Left ventricle myocardium inferior (tissue), 1 donor: ENCODE measurements around the gene NTN3. TPM values are rescaled to one million over a fixed set of nuclear protein-coding genes. Genes with fewer than 3 reads are reported as not detected.

Source experiments
- DNase-seq: peaks from one replicate; pipeline ENCODE4 v3.0.0-alpha.2; 2020
- H3K27ac ChIP-seq: fragments of 200-600 bp; replicated peaks from 2 replicates; pipeline ENCODE4 v1.8.0; 2021
- H3K27me3 ChIP-seq: fragments of 200-600 bp; 2 replicates; pipeline ENCODE4 v1.8.0; 2021; ENCODE audit warnings: low read depth
- H3K36me3 ChIP-seq: fragments of 200-600 bp; 2 replicates; pipeline ENCODE4 v1.8.0; 2021
- H3K4me1 ChIP-seq: fragments of 200-600 bp; 2 replicates; pipeline ENCODE4 v1.8.0; 2021
- H3K4me3 ChIP-seq: fragments of 200-600 bp; 2 replicates; pipeline ENCODE4 v1.8.0; 2021; ENCODE audit warnings: mild to moderate bottlenecking, moderate library complexity
- H3K9me3 ChIP-seq: fragments of 200-600 bp; replicated peaks from 2 replicates; pipeline ENCODE4 v1.8.0; 2021
- intact Hi-C: fragments of 100-400 bp; cut with micrococcal nuclease; formaldehyde crosslinking; loops from one replicate; pipeline ENCODE4 v1.11.0; 2022
- total RNA-seq: library from RNA; stranded (reverse); fragmentation: NEBNext Ultra II Directional; extraction: Animal tissue kit (Norgen Biotek cat#: 25700); gene quantifications from one replicate; pipeline ENCODE4 v1.2.1, GENCODE V29; 2021
- TF ChIP-seq, protein P1 (sequence below): fragments of 200-600 bp; IDR thresholded peaks from 2 replicates; pipeline ENCODE4 v1.8.0; 2021; ENCODE audit warnings: antibody characterized with exemption, mild to moderate bottlenecking, borderline replicate concordance
- donor health status: DM: no; HTN: yes; CAD: no; lungs with severe emphysema.

NTN3 gene
- total RNA-seq, 1 donor from 2014 or later, result 0.14 TPM

- H3K4me3 ChIP-seq, result no peak overlapping the region
- TF ChIP-seq, protein P1, sequence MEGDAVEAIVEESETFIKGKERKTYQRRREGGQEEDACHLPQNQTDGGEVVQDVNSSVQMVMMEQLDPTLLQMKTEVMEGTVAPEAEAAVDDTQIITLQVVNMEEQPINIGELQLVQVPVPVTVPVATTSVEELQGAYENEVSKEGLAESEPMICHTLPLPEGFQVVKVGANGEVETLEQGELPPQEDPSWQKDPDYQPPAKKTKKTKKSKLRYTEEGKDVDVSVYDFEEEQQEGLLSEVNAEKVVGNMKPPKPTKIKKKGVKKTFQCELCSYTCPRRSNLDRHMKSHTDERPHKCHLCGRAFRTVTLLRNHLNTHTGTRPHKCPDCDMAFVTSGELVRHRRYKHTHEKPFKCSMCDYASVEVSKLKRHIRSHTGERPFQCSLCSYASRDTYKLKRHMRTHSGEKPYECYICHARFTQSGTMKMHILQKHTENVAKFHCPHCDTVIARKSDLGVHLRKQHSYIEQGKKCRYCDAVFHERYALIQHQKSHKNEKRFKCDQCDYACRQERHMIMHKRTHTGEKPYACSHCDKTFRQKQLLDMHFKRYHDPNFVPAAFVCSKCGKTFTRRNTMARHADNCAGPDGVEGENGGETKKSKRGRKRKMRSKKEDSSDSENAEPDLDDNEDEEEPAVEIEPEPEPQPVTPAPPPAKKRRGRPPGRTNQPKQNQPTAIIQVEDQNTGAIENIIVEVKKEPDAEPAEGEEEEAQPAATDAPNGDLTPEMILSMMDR, result no peak
- H3K27ac ChIP-seq, result no peak overlapping the region
- no peak for DNase-seq
- intact Hi-C loops, result no loop called here
- no peaks in the 10 kb centered on the region for H3K27me3 ChIP-seq
- no peaks in the 10 kb centered on the region for H3K36me3 ChIP-seq
- H3K9me3 ChIP-seq, result no peaks in the 10 kb centered on the region
- H3K4me1 ChIP-seq, result peaks cover 44% of the 10 kb centered on the region
Measured at GRCh38 chr16:2480948-2481347, 9.9 kb downstream of the NTN3 start.

DNA sequence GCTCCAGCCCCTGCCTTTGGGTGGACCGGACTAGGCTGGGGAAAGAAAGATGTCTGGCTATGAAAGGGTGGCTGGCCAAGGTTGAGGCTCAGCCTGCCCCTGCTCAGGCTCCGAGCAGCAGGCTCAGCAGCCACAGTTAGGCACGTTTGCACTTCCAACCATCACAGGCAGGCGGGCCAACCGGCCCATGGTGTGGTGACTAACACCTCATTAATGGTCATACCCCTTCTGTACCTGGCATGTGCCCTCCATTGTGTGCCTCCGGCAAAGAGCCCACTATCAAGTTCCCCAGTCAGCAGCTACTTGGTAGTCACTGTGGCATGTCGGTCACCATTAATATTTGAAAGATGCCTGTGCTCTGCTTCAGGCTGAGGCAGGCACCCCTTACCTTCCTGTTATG lies 10.6 kb downstream of the NTN3 start:
- no peak for DNase-seq
- Histone ChIP-seq H3K4me3 (no peak overlapping the region), H3K27ac (no peak overlapping the region), H3K4me1 (peaks cover 46% of the 10 kb centered on the region), H3K9me3 (no peaks in the 10 kb centered on the region), H3K27me3 (no peaks in the 10 kb centered on the region), H3K36me3 (no peaks in the 10 kb centered on the region)
- intact Hi-C loops, result no loop called here
- TF ChIP-seq, protein P1, result no peak

- Histone ChIP-seq H3K27ac (peak overlapping the region; percentile 27), H3K27me3 (no peaks in the 10 kb centered on the region), H3K4me1 (peaks cover 51% of the 10 kb centered on the region), H3K9me3 (no peaks in the 10 kb centered on the region), H3K4me3 (no peak overlapping the region), H3K36me3 (no peaks in the 10 kb centered on the region)
- no peak for DNase-seq
- TF ChIP-seq, protein P1, result no peak
- intact Hi-C loops, result no loop called here
Measured at GRCh38 chr16:2482249-2482648, 11.2 kb downstream of the NTN3 start.

- H3K27ac ChIP-seq, result peak overlapping the region; percentile 27
- H3K36me3 ChIP-seq, result no peaks in the 10 kb centered on the region
- H3K27me3 ChIP-seq, result no peaks in the 10 kb centered on the region
- intact Hi-C loops, result no loop called here
- peaks cover 55% of the 10 kb centered on the region for H3K4me1 ChIP-seq
- peak overlapping the region; percentile 24 for H3K4me3 ChIP-seq
- no peaks in the 10 kb centered on the region for H3K9me3 ChIP-seq
- DNase-seq, result peak; percentile 60
- TF ChIP-seq, protein P1, result no peak
Measured at GRCh38 chr16:2482708-2483534, 11.8 kb downstream of the NTN3 start.

GRCh38 chr16:2483939-2484897 lies 13.1 kb downstream of the NTN3 start:
- Histone ChIP-seq H3K27me3 (no peaks in the 10 kb centered on the region), H3K36me3 (no peaks in the 10 kb centered on the region), H3K9me3 (no peaks in the 10 kb centered on the region), H3K27ac (no peak overlapping the region), H3K4me3 (no peak overlapping the region), H3K4me1 (peaks cover 55% of the 10 kb centered on the region)
- no peak for DNase-seq
- TF ChIP-seq, protein P1, result no peak
- intact Hi-C loops, result no loop called here
